ENCODE measurements around the gene CMKLR1. TPM values are rescaled to one million over a fixed set of nuclear protein-coding genes. Genes with fewer than 3 reads are reported as not detected.
A peak's percentile ranks its signal among the peaks of the same experiment; 100 is the strongest.

CMKLR1 gene
- polyA plus RNA-seq, 3 donors: 7.5 to 11.6 (median 7.9) TPM

DNA sequence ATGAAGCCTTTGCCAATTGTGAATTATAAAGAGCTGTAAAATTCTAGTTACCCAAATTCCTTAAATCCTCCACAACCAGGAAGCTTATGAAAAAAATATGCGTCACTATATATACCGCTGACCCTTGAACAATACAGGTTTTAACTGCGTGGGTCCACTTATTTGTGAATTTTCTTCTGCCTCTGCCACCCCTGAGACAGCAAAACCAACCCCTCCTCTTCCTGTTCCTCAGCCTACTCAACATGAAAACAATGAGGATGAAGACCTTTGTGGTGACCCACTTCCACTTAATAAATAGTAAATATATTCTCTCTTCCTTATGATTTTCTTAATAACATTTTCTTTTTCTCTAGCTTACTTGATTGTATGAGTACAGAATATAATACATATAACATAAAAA lies 42.2 kb downstream of the CMKLR1 start:
- no peaks in the 10 kb centered on the region for H3K9me3 ChIP-seq (replicated peaks in 1 of 2; ENCODE audit: control insufficient read depth in 1 of 2, insufficient read depth in 1 of 2, low read length in 2 of 2)
- Mint-ChIP-seq H3K27me3 (ENCODE audit: low read depth in 3 of 3) (peaks cover 7 to 10% (median 8%) of the 10 kb centered on the region in 3 donors), H3K4me1 (peaks cover 53% of the 10 kb centered on the region), H3K36me3 (peaks cover 10 to 12% of the 10 kb centered on the region in 2 donors), H3K27ac (no peak overlapping the region), H3K9me3 (peaks cover 0 to 6% (median 0%) of the 10 kb centered on the region in 7 donors), H3K4me3 (no peak overlapping the region)
- H3K79me2 ChIP-seq (ENCODE audit: insufficient read depth, low read length): no peaks in the 10 kb centered on the region
- peaks cover 0 to 2% of the 10 kb centered on the region in 2 donors for H3K27me3 ChIP-seq (ENCODE audit: control insufficient read depth in 2 of 2, insufficient read depth in 2 of 2, low read length in 2 of 2)
- DNase-seq: no peak
- intact Hi-C loops (cut with micrococcal nuclease): no loop called here
- H2AFZ ChIP-seq (ENCODE audit: insufficient read depth, low read depth, low read length, poor library complexity, severe bottlenecking): no peak overlapping the region
- H3K27ac ChIP-seq (ENCODE audit: low read depth in 1 of 2, low read length in 2 of 2): no peak overlapping the region
- H3K36me3 ChIP-seq (replicated peaks in 1 of 2; ENCODE audit: control insufficient read depth in 1 of 2, insufficient read depth in 2 of 2, low read length in 2 of 2): peaks cover 8 to 9% of the 10 kb centered on the region in 2 donors
- no peak overlapping the region for H3K9ac ChIP-seq (ENCODE audit: insufficient read depth, low read length, poor library complexity, severe bottlenecking)
- 26% methylated on average over 3 of the region's 3 CpGs for WGBS (ENCODE audit: insufficient coverage)
- no peak overlapping the region for H3K4me3 ChIP-seq (replicated peaks in 1 of 3; ENCODE audit: low read depth in 2 of 3, low read length in 3 of 3)
- no peaks in the 10 kb centered on the region for H4K20me1 ChIP-seq (ENCODE audit: insufficient read depth, low read length)
- TF ChIP-seq, protein P1, sequence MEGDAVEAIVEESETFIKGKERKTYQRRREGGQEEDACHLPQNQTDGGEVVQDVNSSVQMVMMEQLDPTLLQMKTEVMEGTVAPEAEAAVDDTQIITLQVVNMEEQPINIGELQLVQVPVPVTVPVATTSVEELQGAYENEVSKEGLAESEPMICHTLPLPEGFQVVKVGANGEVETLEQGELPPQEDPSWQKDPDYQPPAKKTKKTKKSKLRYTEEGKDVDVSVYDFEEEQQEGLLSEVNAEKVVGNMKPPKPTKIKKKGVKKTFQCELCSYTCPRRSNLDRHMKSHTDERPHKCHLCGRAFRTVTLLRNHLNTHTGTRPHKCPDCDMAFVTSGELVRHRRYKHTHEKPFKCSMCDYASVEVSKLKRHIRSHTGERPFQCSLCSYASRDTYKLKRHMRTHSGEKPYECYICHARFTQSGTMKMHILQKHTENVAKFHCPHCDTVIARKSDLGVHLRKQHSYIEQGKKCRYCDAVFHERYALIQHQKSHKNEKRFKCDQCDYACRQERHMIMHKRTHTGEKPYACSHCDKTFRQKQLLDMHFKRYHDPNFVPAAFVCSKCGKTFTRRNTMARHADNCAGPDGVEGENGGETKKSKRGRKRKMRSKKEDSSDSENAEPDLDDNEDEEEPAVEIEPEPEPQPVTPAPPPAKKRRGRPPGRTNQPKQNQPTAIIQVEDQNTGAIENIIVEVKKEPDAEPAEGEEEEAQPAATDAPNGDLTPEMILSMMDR (IDR thresholded peaks at IDR 0.05): no peak
- H3K4me2 ChIP-seq (replicated peaks; ENCODE audit: extremely low read depth, low read length, poor library complexity, severe bottlenecking): no peak overlapping the region
- H3K4me1 ChIP-seq (ENCODE audit: control insufficient read depth in 1 of 2, insufficient read depth in 2 of 2, low read length in 2 of 2): peaks cover 42 to 49% of the 10 kb centered on the region in 2 donors

DNA sequence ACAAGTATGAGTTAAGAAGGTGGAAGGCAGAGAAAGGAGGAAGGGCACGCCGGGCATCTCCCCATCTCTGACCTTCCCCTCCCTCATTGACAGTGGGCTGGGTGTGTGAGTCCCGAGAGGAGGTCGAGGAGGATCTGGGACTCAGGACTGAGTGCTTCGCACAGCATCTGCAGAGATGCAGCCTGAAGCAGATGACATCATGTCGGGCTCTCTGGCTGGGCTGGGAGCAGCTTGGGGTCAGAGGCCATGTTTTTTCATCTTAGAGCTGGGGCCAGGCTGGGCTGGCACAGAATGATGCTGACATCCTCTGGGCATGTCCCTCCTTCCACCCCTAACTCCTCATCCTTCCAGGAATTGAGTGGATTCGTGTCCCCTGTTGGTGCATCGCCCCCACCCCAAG lies 43.5 kb downstream of the CMKLR1 start:
- WGBS (ENCODE audit: insufficient coverage): 84% methylated on average over 6 of the region's 8 CpGs
- H3K27ac Mint-ChIP-seq: peak overlapping the region in 1 of 7 donors; percentile 42

More for the DNA sequence above, 43.5 kb downstream of the CMKLR1 start:
- Histone ChIP-seq H3K9me3 (replicated peaks in 1 of 2; ENCODE audit: control insufficient read depth in 1 of 2, insufficient read depth in 1 of 2, low read length in 2 of 2) (no peaks in the 10 kb centered on the region), H3K4me3 (replicated peaks in 1 of 3; ENCODE audit: low read depth in 2 of 3, low read length in 3 of 3) (no peak overlapping the region), H2AFZ (ENCODE audit: insufficient read depth, low read depth, low read length, poor library complexity, severe bottlenecking) (no peak overlapping the region), H4K20me1 (ENCODE audit: insufficient read depth, low read length) (peaks cover 5% of the 10 kb centered on the region), H3K79me2 (ENCODE audit: insufficient read depth, low read length) (no peaks in the 10 kb centered on the region), H3K27ac (ENCODE audit: low read depth in 1 of 2, low read length in 2 of 2) (no peak overlapping the region), H3K36me3 (replicated peaks in 1 of 2; ENCODE audit: control insufficient read depth in 1 of 2, insufficient read depth in 2 of 2, low read length in 2 of 2) (peaks cover 20 to 21% of the 10 kb centered on the region in 2 donors), H3K4me2 (replicated peaks; ENCODE audit: extremely low read depth, low read length, poor library complexity, severe bottlenecking) (no peak overlapping the region), H3K9ac (ENCODE audit: insufficient read depth, low read length, poor library complexity, severe bottlenecking) (no peak overlapping the region), H3K4me1 (ENCODE audit: control insufficient read depth in 1 of 2, insufficient read depth in 2 of 2, low read length in 2 of 2) (peaks cover 42 to 49% of the 10 kb centered on the region in 2 donors), H3K27me3 (ENCODE audit: control insufficient read depth in 2 of 2, insufficient read depth in 2 of 2, low read length in 2 of 2) (peaks cover 0 to 2% of the 10 kb centered on the region in 2 donors)
- peaks cover 13 to 16% of the 10 kb centered on the region in 2 donors for H3K36me3 Mint-ChIP-seq
- no peak for DNase-seq
- peaks cover 0 to 6% (median 3%) of the 10 kb centered on the region in 7 donors for H3K9me3 Mint-ChIP-seq
- no peak overlapping the region for H3K4me3 Mint-ChIP-seq
- TF ChIP-seq, protein P1 (IDR thresholded peaks at IDR 0.05): no peak
- peaks cover 53% of the 10 kb centered on the region for H3K4me1 Mint-ChIP-seq
- peaks cover 9 to 12% (median 9%) of the 10 kb centered on the region in 3 donors for H3K27me3 Mint-ChIP-seq (ENCODE audit: low read depth in 3 of 3)
- intact Hi-C loops (cut with micrococcal nuclease): no loop called here
